Measurements from ENCODE around the gene TMEM234.

- TF ChIP-seq CTCF (IDR thresholded peaks at IDR 0.05; ENCODE audit: low read length) (no peak), EZH2 (optimal IDR thresholded peaks at IDR 0.05; ENCODE audit: low read depth, low read length) (no peak)
These were observed 40.1 kb downstream of the TMEM234 start for GRCh38 chr1:32182060-32182459.
